Measurements from ENCODE around the gene FRMPD1.
A peak's percentile ranks its signal among the peaks of the same experiment; 100 is the strongest.
"Not testable (repeated sequence)": the region's sequence is repeated elsewhere in the genome, so short reads cannot be mapped to it uniquely, and the experiment has no call there.

Gene FRMPD1
- 0 to 0.46 (median 0.04) reads per million in 4 donors for total RNA-seq

GRCh38 chr9:37650873-37651768 lies at the start of gene FRMPD1:
TSS of gene FRMPD1 (plus strand) at chr9:37650954. CDS start at chr9:37692642, 41,688 bp downstream.
- DNase-seq, result peak; percentile 17 to 48 (median 30)

- not testable (repeated sequence) for DNase-seq
Measured at GRCh38 chr9:37602061-37602460, 48.7 kb upstream of the FRMPD1 start.

GRCh38 chr9:37602817-37603216 lies 47.9 kb upstream of the FRMPD1 start:
- no peak for DNase-seq

GRCh38 chr9:37604296-37604695 lies 46.5 kb upstream of the FRMPD1 start:
- DNase-seq, result no peak

GRCh38 chr9:37608250-37608649 lies 42.5 kb upstream of the FRMPD1 start:
- no peak for DNase-seq

GRCh38 chr9:37609735-37610397 lies 40.9 kb upstream of the FRMPD1 start:
- no peak for DNase-seq

GRCh38 chr9:37611014-37611413 lies 39.7 kb upstream of the FRMPD1 start:
- DNase-seq, result no peak

- DNase-seq, result no peak
Measured at GRCh38 chr9:37611961-37612360, 38.8 kb upstream of the FRMPD1 start.

- no peak for DNase-seq
Measured at GRCh38 chr9:37617161-37617560, 33.6 kb upstream of the FRMPD1 start.

- no peak for DNase-seq
Measured at GRCh38 chr9:37617832-37618231, 32.9 kb upstream of the FRMPD1 start.

GRCh38 chr9:37618817-37619216 lies 31.9 kb upstream of the FRMPD1 start:
- no peak for DNase-seq

GRCh38 chr9:37619806-37620205 lies 30.9 kb upstream of the FRMPD1 start:
- no peak for DNase-seq

- DNase-seq, result no peak
Measured at GRCh38 chr9:37620396-37620795, 30.4 kb upstream of the FRMPD1 start.

GRCh38 chr9:37621273-37622121 lies 29.3 kb upstream of the FRMPD1 start:
- DNase-seq, result no peak

GRCh38 chr9:37622462-37622861 lies 28.3 kb upstream of the FRMPD1 start:
- DNase-seq, result no peak

GRCh38 chr9:37623267-37623666 lies 27.5 kb upstream of the FRMPD1 start:
- no peak for DNase-seq

- no peak for DNase-seq
Measured at GRCh38 chr9:37624073-37624472, 26.7 kb upstream of the FRMPD1 start.

GRCh38 chr9:37625036-37625757 lies 25.6 kb upstream of the FRMPD1 start:
- DNase-seq, result no peak

GRCh38 chr9:37625758-37626147 lies 25.0 kb upstream of the FRMPD1 start:
- no peak for DNase-seq

- no peak for DNase-seq
Measured at GRCh38 chr9:37626708-37627292, 24.0 kb upstream of the FRMPD1 start.

- no peak for DNase-seq
Measured at GRCh38 chr9:37632479-37632878, 18.3 kb upstream of the FRMPD1 start.

GRCh38 chr9:37635808-37636207 lies 14.9 kb upstream of the FRMPD1 start:
- DNase-seq, result no peak
